Measurements from ENCODE around the gene ENPP5.

DNA sequence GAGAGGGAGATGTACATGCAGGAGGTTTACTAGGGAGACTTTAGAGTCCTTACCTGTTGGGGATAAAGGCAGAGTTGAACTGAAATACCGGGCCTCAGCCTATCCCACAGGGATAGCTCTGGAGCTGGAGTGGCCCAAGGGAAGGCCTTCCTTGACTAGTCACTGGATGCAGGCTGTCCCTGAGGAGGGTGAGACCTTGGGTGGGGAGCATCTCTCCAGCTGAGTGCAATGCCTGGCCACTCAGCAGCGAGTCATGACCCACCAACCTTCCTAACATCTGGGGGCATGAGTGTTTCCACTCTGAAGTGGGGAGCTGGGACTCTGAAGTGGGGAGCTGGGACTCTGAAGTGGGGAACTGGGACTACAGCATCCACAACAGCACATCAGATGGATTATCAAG, 46.1 kb upstream of the ENPP5 start:
- TF ChIP-seq CTCF (IDR thresholded peaks at IDR 0.05) (no peak), POLR2A (IDR thresholded peaks at IDR 0.05) (no peak)

All from body of pancreas (tissue), 4 donors.